PC-3 (cell line): ENCODE results near the gene BICRA. TPM values are rescaled to one million over a fixed set of nuclear protein-coding genes. Genes with fewer than 3 reads are reported as not detected.

ENCODE experiments used
- ATAC-seq: fragments of 200-7000 bp; cut with Tn5 transposase; 2 replicates; pipeline ENCODE4 v1.9.1; 2020; ENCODE audit warnings: mild to moderate bottlenecking, moderate library complexity
- BruUV-seq: library from RNA; stranded (reverse); fragments of 400-500 nt; replicated peaks from 2 replicates; lab custom pipeline; 2021; lab: Mats Ljungman, UMichigan
- CTCF ChIA-PET: fragments of 300-600 bp; sonication (Branson Sonifier 250); formaldehyde crosslinking; loops from one replicate; lab custom pipeline; 2022; ENCODE audit warnings: antibody characterized with exemption; lab: Charles Lee
- POLR2A ChIA-PET: fragments of 300-600 bp; sonication (Branson Sonifier 250); formaldehyde crosslinking; loops from one replicate; lab custom pipeline; 2022; ENCODE audit warnings: antibody characterized with exemption; ENCODE audit not compliant: unreplicated experiment; lab: Charles Lee
- DNase-seq: peaks from one replicate; pipeline ENCODE4 v3.0.0-alpha.2; 2015
- H2AFZ ChIP-seq: fragments of 300-600 bp; sonication (generic); 2 replicates; pipeline ENCODE4 v1.6.0; 2016; ENCODE audit warnings: antibody characterized with exemption, low read length
- H3F3A ChIP-seq: fragments of 300-600 bp; sonication (generic); one replicate; pipeline ENCODE4 v1.6.0; 2017; ENCODE audit warnings: antibody characterized with exemption, low read length, control low read depth, mild to moderate bottlenecking; ENCODE audit not compliant: unreplicated experiment
- H3K27ac ChIP-seq: fragments of 300-600 bp; sonication (generic); 2 replicates; pipeline ENCODE4 v1.5.1; 2016; ENCODE audit warnings: mild to moderate bottlenecking, low read length
- H3K27me3 ChIP-seq: fragments of 300-600 bp; sonication (generic); 2 replicates; pipeline ENCODE4 v1.6.1; 2016; ENCODE audit warnings: low read length, mixed read lengths
- H3K36me3 ChIP-seq: fragments of 300-600 bp; sonication (generic); 2 replicates; pipeline ENCODE4 v1.6.1; 2016; ENCODE audit warnings: low read depth, mixed run types, low read length, mixed read lengths
- H3K4me1 ChIP-seq: fragments of 300-600 bp; sonication (generic); 2 replicates; pipeline ENCODE4 v1.5.1; 2016; ENCODE audit warnings: low read length; ENCODE audit not compliant: insufficient read depth
- H3K4me2 ChIP-seq: fragments of 300-600 bp; sonication (generic); 2 replicates; pipeline ENCODE4 v1.6.0; 2016; ENCODE audit warnings: low read length
- H3K4me3 ChIP-seq: fragments of 300-600 bp; sonication (generic); 2 replicates; pipeline ENCODE4 v1.5.1; 2016; ENCODE audit warnings: mild to moderate bottlenecking, low read length, mixed read lengths
- H3K79me2 ChIP-seq: fragments of 300-600 bp; sonication (generic); 2 replicates; pipeline ENCODE4 v1.6.1; 2017; ENCODE audit warnings: low read length, mixed read lengths
- H3K9ac ChIP-seq: fragments of 300-600 bp; sonication (generic); 2 replicates; pipeline ENCODE4 v1.6.0; 2016; ENCODE audit warnings: mild to moderate bottlenecking, low read length
- H3K9me2 ChIP-seq: fragments of 300-600 bp; sonication (generic); replicated peaks from 2 replicates; pipeline ENCODE4 v1.6.1; 2016; ENCODE audit warnings: mixed run types, low read length, mixed read lengths
- H3K9me3 ChIP-seq: fragments of 300-600 bp; sonication (generic); 2 replicates; pipeline ENCODE4 v1.6.1; 2016; ENCODE audit warnings: low read length, mixed read lengths
- H4K20me1 ChIP-seq: fragments of 300-600 bp; sonication (generic); 2 replicates; pipeline ENCODE4 v1.6.1; 2016; ENCODE audit warnings: low read length, mixed read lengths
- CTCF ChIP-seq: fragments of 300-600 bp; sonication (generic); conservative IDR thresholded peaks from 2 replicates; pipeline ENCODE4 v1.5.1; 2017; ENCODE audit warnings: antibody characterized with exemption, low read depth, mild to moderate bottlenecking, low read length
- EZH2 ChIP-seq: fragments of 300-600 bp; sonication (generic); IDR thresholded peaks from one replicate; pipeline ENCODE4 v1.6.1; 2017; ENCODE audit warnings: antibody characterized with exemption, mild to moderate bottlenecking, low read length; ENCODE audit not compliant: unreplicated experiment
- EZH2phosphoT487 ChIP-seq: fragments of 300-600 bp; sonication (generic); IDR thresholded peaks from 2 replicates; pipeline ENCODE4 v1.6.1; 2018; ENCODE audit warnings: mild to moderate bottlenecking, antibody characterized with exemption, low read length, borderline replicate concordance
- intact Hi-C: fragments of 100-400 bp; cut with micrococcal nuclease; formaldehyde crosslinking; loops from 2 replicates; pipeline ENCODE4 v1.9.0; 2023
- total RNA-seq: library from RNA; depleted of rRNA; stranded (reverse); fragments of >200 nt; gene quantifications from 2 replicates; pipeline ENCODE4 v1.2.3, GENCODE V29; 2014

The BICRA gene
- total RNA-seq, 1 experiment from 2014 or later = 1.2 TPM

- intact Hi-C loops = no loop called here
- TF ChIP-seq EZH2phosphoT487 = no peak
- no peak for TF ChIP-seq EZH2
- no peak for TF ChIP-seq CTCF
- H3K4me2 ChIP-seq = no peak overlapping the region
- H3K27ac ChIP-seq = no peak overlapping the region
- no TSS peak for BruUV-seq
- H3K79me2 ChIP-seq = peaks cover 81% of the 10 kb centered on the region
- H3K4me3 ChIP-seq = no peak overlapping the region
- H3K36me3 ChIP-seq = no peaks in the 10 kb centered on the region
- no peaks in the 10 kb centered on the region for H3K9me3 ChIP-seq
- no peak overlapping the region for H3K9ac ChIP-seq
- ChIA-PET POLR2A (no interaction called here), CTCF (no interaction called here)
- H4K20me1 ChIP-seq = peaks cover 4% of the 10 kb centered on the region; the same call in 1 of the 2 replicates
- no peaks in the 10 kb centered on the region for H3K4me1 ChIP-seq
- no peak for DNase-seq
- no peaks in the 10 kb centered on the region for H3K27me3 ChIP-seq
- no peak for ATAC-seq
- no peaks in the 10 kb centered on the region for H3K9me2 ChIP-seq
- H2AFZ ChIP-seq = no peak overlapping the region
- H3F3A ChIP-seq = no peaks in the 10 kb centered on the region
Observed at GRCh38 chr19:47619763-47620162, 10.8 kb downstream of the BICRA start.

GRCh38 chr19:47623151-47623920 is 14.4 kb downstream of the BICRA start:
- Histone ChIP-seq H3K27me3 (no peaks in the 10 kb centered on the region), H4K20me1 (no peaks in the 10 kb centered on the region), H3K9ac (no peak overlapping the region), H3K9me2 (no peaks in the 10 kb centered on the region), H3K4me1 (no peaks in the 10 kb centered on the region), H3K4me3 (no peak overlapping the region), H3K27ac (no peak overlapping the region), H3F3A (no peaks in the 10 kb centered on the region), H2AFZ (no peak overlapping the region), H3K36me3 (no peaks in the 10 kb centered on the region), H3K79me2 (peaks cover 81% of the 10 kb centered on the region), H3K4me2 (no peak overlapping the region), H3K9me3 (no peaks in the 10 kb centered on the region)
- ChIA-PET POLR2A (no interaction called here), CTCF (no interaction called here)
- intact Hi-C loops = no loop called here
- no TSS peak for BruUV-seq
- no peak for TF ChIP-seq EZH2phosphoT487
- TF ChIP-seq CTCF = no peak
- TF ChIP-seq EZH2 = no peak
- no peak for ATAC-seq
- DNase-seq = no peak

- Histone ChIP-seq H3K27me3 (no peaks in the 10 kb centered on the region), H3K27ac (no peak overlapping the region), H2AFZ (no peak overlapping the region), H3K9ac (no peak overlapping the region), H3K4me3 (no peak overlapping the region), H3K36me3 (no peaks in the 10 kb centered on the region), H3K79me2 (peaks cover 77% of the 10 kb centered on the region), H4K20me1 (no peaks in the 10 kb centered on the region), H3F3A (no peaks in the 10 kb centered on the region), H3K9me2 (no peaks in the 10 kb centered on the region), H3K4me2 (no peak overlapping the region), H3K9me3 (no peaks in the 10 kb centered on the region), H3K4me1 (no peaks in the 10 kb centered on the region)
- no peak for ATAC-seq
- TF ChIP-seq EZH2 (no peak), EZH2phosphoT487 (no peak), CTCF (no peak)
- no TSS peak for BruUV-seq
- CTCF ChIA-PET = no interaction called here
- intact Hi-C loops = no loop called here
- POLR2A ChIA-PET = no interaction called here
- no peak for DNase-seq
Observed at GRCh38 chr19:47623921-47624391, 15.0 kb downstream of the BICRA start.
